GDM1 (cell line): Measurements from ENCODE around the gene TTLL11.

Source experiments
- DNase-seq: peaks from one replicate; lab custom pipeline; 2025; lab: John Stamatoyannopoulos, UW

The TTLL11 gene, protein sequence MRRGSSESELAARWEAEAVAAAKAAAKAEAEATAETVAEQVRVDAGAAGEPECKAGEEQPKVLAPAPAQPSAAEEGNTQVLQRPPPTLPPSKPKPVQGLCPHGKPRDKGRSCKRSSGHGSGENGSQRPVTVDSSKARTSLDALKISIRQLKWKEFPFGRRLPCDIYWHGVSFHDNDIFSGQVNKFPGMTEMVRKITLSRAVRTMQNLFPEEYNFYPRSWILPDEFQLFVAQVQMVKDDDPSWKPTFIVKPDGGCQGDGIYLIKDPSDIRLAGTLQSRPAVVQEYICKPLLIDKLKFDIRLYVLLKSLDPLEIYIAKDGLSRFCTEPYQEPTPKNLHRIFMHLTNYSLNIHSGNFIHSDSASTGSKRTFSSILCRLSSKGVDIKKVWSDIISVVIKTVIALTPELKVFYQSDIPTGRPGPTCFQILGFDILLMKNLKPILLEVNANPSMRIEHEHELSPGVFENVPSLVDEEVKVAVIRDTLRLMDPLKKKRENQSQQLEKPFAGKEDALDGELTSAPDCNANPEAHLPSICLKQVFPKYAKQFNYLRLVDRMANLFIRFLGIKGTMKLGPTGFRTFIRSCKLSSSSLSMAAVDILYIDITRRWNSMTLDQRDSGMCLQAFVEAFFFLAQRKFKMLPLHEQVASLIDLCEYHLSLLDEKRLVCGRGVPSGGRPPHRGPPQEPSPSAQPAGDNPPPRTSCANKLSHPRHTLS

DNA sequence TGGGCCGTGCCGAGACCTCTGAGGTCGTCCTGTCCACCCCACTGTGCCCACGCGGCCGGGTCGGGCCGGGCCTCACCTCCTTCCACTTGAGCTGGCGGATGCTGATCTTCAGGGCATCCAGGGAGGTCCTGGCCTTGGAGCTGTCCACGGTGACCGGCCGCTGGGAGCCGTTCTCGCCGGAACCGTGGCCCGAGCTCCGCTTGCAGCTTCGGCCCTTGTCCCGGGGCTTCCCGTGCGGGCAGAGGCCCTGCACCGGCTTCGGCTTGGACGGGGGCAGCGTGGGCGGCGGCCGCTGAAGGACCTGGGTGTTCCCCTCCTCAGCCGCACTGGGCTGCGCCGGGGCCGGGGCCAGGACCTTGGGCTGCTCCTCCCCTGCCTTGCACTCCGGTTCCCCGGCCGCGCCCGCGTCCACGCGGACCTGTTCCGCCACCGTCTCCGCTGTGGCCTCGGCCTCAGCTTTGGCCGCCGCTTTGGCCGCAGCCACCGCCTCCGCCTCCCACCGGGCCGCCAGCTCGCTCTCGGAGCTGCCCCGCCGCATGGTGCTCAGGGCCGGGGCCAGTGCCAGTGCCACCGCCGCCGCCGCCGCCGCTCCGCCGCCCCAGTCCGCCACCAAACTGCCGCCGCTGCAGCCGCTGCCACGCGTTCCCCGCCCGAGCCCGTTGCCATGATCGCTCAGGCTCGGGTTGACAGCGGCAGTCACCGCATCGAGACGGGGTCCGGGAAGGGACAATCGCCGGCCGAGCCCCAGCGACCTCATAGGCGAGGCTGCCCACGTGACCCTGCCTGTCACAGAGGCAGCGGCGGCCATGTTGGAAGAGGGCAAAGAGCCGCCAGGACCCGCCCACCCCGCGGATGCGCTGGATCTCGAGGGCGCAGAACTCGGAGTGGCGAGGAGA, at the start of gene TTLL11:
Gene TTLL11 (minus strand): TSS at position 698 of the 896 bp plus-strand sequence. CDS start 160 bp downstream, at position 538.
- DNase-seq: peak; percentile 88

DNA sequence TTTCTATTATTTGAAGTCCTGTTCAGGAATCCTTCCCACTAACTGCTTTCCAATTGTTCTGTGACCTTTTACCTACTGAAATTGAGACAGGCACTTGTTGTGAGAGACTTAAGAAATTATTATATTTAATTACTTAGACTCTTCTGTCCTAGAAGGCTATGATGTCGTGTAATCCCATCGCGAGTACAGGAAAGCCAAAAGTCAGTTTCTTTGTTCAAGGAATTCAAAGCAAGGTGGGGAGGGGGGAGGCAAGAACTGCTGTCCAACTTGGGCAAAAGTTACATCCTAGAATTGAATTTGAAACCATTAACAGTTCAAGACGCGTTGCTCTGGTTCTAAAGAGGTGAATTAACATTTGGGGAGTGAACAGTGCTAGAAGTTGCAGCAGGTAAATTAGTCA, 48.6 kb upstream of the TTLL11 start:
- no peak for DNase-seq

DNA sequence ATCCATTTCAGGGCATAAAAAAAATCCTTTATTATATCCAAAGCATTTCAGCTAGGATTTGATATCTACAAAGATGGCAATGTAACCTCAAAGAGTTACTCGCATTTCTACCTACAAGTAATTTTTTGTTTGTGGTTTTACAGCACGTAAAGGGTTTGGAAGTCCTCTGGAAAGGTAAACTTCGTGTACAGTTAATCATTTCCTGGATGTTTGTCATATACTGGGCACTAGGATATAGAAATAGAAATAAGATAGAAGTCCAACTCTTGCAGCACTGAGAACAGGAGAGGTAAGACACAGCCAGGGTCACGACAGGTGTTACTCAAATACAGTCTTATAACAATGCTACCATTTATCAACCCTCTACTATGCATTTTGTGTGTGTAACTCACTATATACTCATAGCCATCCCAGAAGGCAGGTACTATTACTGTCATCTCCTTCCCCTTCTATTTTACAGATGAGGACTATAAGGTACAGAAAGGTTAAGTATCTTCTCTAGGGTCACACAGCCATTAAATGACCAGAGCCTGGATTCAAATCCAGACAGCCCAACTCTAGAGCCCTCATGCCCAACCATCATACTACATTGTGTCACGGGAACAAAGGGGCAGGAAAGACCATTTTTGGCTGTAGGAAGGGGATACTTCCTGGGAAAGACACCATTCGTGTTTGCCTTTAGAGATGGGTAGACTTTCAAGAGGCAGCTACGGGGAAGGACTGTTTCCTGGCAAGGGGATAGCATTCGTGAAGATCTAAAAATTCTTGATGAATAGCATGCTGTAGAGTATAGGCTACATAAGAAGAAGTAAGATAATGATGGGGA, 47.5 kb upstream of the TTLL11 start:
- DNase-seq: no peak

DNA sequence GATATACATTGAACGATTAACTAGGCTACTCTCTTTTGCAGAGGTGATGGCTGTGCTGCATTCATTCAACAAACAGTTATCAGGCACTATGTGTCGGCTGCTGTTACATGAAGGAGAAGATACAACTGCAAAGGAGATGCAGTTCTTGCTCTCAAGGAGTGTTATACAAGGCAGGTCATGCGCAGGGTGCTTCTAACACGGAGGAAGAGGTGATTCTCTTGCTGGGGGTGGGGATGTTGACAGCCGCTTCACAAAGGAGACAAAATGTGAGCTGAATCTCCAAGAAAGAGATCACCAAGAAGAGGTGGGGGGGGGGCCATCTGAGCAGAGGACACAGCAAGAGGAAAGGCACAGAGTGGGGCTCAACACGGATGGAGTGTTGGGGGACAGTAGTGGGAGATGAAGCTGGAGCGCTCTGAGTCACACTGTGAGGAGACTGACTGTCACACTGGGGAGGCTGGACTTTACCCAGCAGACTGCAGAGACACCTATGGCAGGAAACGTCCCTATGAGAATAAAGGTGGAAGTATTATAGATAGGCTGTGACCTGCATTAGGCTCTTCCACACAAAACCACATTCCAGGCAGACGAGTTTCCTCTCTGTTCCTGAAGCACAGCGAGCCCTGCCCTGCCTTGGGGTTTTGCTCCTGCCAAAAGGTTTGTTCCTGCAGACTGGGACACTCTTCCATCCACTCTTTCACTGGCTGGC, 45.6 kb upstream of the TTLL11 start:
- DNase-seq: no peak

DNA sequence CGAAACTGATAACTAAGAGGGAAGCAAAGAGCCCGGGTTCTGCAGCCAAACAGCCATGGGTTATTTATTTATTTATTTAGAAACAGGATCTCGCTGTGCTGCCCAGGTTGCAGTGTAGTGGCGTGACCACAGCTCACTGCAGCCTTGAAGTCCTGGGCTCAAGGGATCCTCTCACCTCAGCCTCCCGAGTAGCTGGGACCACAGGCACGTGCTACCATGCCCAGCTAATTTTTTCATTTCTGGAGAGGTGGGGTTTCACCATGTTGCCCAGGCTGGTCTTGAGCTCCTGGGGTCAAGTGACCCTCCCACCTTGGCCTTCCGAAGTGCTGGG, 42.4 kb upstream of the TTLL11 start:
- DNase-seq: no peak

DNA sequence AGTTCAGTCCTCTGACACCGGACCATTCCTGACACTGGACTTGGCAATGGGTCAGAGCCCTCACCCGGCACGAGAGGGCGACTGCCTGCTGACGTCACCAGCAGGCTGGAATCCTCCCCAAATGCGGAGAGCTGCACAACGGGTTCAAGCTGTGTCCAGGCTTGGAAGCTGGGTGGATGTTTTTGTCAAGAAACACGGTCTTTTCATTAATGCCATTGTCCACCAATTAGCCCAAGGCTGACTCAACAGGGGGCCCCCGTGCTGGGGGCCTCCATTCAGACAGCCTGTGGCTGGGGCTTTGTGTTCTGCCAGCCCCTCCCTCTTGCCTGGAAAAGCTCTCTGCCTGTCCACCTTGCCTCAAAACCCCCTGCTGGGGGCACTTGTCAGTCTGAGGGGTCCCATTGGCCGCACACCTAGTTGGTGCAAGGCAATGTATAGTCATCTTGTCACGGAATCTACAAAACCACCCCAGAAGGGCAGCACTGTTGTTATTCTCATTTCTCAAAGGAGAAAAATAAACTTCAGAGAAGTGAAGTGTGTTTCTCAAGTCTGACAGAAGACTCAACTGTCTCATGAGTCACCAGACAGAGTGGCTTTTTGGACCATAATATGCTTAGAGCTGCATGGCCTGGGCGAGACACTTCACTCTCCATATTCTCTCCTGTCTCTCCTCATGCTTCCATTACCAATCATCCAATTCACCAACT, 41.9 kb upstream of the TTLL11 start:
- no peak for DNase-seq

DNA sequence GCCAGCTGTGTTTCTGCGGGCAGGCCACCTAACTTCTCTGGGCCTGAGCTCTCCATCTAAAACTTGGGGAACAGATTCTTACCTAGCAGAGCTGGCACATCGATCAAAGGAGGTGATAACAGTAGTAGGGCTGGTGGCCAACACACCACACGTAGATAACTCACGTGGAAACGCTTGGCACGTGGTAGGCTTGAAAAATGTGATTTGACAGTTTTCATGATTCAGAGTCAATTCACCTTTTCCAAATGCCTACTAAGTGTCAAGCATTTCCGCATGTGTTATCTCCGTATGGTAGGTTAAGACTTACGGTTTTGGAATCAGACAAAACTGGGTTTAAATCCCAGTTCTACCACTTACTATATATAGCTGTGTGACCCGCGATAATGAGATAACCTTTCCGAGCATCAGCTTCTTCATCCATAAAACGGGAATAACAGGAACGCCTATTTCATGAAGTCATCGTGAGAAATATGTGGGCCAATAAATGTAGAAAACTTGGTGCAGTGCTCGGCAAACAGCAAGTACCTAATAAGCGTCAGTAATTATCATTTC, 41.0 kb upstream of the TTLL11 start:
- DNase-seq: no peak

DNA sequence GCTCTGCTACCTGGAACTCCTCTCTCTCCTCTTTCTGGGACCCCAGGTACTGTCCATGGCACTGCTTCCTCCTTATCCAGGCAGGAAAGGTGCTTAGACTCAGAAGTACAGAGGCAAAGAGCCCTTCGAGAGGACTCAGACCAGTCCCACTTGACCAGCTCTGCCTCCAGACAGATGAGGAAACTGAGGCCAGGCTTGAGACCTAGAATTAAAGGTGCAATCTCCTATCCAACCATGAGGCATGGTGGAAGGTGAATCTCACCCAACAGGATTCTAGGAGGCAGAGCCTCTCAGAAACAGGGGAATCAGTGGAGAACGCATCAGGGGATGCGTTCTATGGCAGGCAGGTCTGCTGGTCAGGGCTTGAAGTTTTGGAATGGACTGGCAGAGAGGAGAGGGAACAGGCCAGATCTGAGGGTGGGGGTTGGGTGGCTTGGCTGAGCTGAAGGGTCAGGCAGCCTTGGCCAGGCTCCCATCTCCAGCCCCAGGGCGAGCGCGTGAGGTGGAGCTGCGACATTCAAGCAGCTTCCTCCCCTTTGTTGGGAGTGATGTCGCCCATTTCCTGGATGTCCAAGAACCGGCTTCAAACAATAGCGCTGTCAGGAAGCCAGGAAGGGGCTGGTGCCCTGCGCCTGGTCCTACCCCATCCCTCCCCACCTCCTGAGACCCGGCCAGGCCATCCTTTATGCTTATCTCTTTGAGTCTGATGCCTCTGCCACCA, 40.3 kb upstream of the TTLL11 start:
- no peak for DNase-seq

DNA sequence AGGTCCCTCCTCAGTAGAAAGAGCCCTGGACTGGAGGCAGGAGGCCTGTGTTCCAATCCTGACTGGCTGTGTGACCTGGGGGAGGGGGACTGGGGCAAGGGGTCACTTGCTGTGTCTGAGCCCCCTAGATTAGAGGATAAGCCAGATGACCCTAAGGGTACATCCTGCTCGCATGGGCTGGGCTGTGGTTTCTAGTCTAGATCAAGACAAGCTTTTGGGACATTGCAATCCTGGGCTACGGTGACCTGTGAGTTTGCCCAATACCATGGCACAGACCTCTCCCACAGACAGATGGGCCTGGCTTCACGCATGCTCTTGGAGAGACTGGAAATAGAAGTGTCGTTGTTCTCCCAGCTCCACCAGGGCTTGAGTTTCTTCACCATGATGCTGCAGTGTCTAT, 39.4 kb upstream of the TTLL11 start:
- DNase-seq: no peak

DNA sequence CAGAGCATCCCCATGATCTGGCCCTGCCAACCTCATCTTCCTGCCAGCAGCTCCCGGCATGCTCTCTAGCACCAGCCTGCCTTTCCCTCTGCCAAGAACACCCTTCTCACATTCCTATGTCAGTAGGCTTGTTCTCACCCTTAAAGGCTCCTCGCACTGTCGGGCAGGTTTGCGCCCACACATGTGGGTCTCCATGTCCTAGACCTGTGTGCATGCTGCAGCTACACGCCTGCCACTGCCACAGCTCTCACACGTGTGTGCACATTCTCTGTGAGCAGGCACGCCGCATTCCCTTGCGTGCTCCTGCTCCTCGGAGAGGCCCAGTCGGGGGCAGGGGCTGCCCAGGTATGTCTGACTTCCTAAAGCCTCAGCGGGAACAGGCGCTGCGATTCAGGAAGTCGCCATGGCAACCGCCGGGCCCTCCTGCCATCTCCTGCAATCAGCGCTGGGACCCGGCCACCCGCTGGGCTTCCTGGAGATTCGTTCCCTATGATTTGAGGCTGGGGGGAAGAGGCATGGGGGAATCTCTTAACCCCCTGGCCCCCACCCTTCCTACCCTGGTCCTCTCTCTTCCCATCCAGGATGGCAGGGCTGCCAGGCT, 38.4 kb upstream of the TTLL11 start:
- DNase-seq: no peak

DNA sequence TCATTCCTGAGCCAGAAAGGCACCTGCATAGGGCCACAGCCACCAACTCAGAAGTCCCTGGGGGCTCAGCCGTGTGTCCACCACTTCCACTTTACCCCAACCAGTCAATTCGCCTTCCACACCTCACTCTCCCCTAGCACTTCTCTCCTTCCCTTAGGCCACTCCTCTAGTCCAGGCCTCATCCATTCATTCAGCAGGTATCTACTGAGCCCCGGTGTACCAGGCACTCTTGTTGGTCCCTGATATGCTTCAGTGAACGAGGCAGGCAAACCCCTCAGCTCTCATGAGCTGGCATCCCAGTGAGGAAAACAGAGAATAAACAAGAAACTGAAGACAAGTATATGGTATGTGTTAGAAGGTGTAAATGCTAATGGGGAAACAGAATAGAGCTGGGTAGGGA, 37.7 kb upstream of the TTLL11 start:
- DNase-seq: no peak

DNA sequence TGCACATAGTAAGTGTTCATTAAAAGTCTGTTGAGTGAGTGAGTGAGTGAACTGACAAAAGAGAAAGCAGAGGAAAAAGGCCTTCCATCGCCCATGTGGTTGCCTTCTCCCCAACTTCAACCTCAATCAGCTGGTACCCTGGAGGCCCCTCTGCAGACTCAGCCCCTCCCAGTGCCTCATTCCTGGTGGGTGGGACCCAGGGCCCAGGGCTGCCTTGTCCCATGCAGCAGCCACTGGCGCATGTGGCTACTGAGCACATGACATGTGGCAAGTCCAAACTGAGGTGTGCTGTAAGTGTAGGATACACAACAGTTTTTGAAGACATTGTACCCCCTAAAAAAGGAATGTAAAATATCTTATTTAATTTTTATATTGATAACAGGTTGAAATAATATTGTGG, 36.9 kb upstream of the TTLL11 start:
- DNase-seq: no peak

DNA sequence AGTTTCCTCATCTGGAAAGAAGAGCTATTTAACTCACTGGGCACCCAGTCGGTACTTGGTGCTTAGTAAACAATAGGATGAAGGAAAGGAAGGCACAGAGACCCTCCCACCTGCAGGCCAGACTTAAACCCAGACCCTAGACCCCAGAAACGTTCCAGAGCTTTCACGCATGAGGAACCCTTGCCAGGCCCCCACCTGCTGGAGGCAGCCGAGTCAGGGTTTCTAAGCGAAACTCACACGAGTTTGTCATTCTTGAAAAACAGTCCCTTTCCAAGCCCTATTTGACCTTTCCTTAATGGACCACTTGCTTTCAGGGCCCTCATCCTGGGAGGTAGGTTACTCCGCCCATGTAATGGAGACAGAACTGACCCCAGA, 35.8 kb upstream of the TTLL11 start:
- DNase-seq: no peak

DNA sequence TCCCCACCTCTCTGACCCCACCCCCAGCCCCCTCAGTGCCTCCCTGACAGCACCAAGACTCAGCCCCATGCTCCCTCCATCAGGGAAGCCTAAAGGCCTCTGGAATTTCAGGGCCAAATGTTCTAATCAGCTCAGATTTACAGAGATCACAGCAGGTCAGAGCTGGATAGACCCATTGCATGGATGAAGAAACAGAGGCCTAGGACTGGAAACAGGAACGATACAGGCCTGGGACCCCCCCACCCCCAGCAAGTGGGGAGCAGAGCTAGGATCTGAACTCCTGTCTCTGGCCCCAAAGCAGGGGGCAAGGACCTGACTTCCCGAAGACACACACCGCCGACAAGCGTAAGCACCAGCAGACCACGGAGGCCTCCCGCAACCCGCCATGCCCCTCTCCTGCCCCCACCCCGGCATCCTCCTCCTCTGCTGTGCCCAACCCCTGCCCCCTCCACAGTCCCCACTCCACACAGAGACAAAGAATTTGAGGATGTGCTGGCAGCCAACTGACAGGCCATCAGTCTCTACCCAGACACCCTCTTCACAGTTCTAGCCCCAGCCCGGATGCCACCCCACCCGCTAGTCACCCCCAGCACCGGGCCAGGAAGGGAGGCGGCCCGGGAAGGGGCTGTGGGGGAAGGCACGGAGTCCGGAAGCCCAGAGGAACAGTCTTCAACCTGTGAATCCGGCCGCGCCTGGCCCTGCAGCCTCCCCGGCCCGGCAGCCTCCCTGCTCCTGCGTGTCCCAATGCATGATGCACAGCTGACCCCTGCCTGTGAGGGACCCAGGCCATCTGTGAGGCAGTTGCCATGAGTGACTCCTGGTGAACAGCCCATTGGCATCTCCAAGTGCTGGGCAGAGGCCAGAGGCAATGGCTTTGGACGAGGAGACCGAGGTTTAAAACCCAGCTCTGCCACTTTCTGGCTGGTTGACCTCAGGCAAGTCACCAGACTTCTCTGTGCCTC, 35.2 kb upstream of the TTLL11 start:
- no peak for DNase-seq

DNA sequence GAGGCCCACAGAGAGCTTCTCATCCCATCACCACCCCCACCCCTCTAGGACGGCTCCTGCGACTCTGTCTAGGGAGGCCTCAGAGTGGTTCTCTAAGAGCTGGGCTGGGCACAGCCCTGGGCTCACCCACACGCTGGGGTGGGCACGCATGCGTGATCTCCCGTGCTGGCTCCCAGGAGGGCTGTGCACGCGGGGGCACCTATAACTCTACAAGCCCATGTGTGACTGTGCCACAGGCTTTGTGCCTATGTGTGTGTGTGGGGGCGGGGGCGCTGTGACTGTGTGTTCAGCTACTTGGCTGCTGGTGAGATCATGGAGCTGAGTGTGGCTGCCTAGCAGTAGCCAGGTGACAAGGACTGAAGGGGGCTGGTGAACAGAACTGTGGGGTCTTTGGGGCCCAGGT, 34.3 kb upstream of the TTLL11 start:
- no peak for DNase-seq

DNA sequence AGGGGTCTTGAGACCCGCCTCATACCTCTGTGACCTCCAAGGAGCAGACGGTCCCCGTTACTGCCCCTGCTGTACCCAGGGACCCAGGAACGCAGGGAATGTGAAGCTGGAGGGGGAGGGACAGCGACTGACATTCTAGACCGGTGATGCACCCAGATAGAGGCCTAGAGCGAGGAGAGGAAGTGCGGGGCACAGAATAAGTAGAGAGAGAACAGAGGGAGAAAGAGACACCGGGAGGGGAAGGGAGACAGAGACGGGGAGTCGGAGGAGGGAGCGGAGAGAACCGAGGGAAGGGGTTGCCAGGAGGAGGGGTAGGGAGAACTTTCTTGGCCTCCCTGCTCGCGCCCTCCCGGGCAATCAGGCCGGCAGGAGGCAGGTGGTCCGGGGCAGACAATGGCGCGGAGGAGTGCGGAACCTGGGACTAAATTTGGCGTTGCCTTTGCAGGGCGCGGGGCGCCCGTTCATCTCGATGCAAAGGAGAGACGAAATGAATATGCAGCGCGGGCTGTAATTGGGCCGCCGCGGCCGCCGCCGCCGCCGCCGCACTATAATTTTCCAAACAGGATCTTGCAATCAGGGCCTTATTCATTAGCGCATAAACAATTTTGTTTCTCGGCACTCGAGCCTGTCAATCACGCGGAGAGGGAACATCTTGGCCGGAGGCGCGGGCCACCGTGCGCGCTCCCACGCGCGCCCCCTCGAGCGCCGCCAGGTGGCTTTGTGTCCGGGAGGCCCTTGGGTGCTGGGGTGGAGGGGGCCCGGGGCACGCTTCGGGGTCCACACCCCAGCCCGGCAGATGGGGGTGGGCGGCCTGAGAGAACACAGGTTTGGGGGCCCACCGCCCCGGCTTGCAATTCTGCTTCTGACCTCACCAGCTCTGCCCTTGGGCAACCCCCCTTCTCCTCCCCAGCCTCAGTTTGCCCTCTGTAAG, 33.5 kb upstream of the TTLL11 start:
- DNase-seq: no peak
